Uterus (tissue), 4 donors: ENCODE data around the gene SLC66A2. TPM values are rescaled to one million over a fixed set of nuclear protein-coding genes. Genes with fewer than 3 reads are reported as not detected.

Experiments used
- DNase-seq, 2 donors: peaks; one replicate each; pipeline ENCODE4 v3.0.0-alpha.2; 2019 to 2020
- H3K27ac ChIP-seq, 2 donors: fragments of 200-600 bp; sonication (generic); 1 replicate in 1 of 2; 2 replicates in 1 of 2; pipeline ENCODE4 v1.5.1; 2016 to 2018
- H3K27me3 ChIP-seq, 2 donors: fragments of 200-600 bp; sonication (generic); one replicate each; pipeline ENCODE4 v1.5.1; 2018 to 2019; ENCODE audit warnings: control low read depth in 1 of 2
- H3K36me3 ChIP-seq, 2 donors: fragments of 200-600 bp; sonication (generic); one replicate each; pipeline ENCODE4 v1.5.1; 2019; ENCODE audit warnings: control low read depth in 1 of 2
- H3K4me1 ChIP-seq, 2 donors: fragments of 200-600 bp; sonication (generic); one replicate each; pipeline ENCODE4 v1.5.1; 2018 to 2019; ENCODE audit warnings: control low read depth in 1 of 2
- H3K4me3 ChIP-seq, 2 donors: fragments of 200-600 bp; sonication (generic); 1 replicate in 1 of 2; 2 replicates in 1 of 2; pipeline ENCODE4 v1.5.1; 2018 to 2019; ENCODE audit warnings: mild to moderate bottlenecking in 1 of 2
- H3K9me3 ChIP-seq, 2 donors: fragments of 200-600 bp; sonication (generic); one replicate each; pipeline ENCODE4 v1.5.1; 2019; ENCODE audit warnings: control low read depth in 1 of 2
- POLR2A ChIP-seq, 2 donors: fragments of 450-650 bp; IDR thresholded peaks; one replicate each; pipeline ENCODE4 v1.6.1; 2016; ENCODE audit warnings: antibody characterized with exemption in 2 of 2, mild to moderate bottlenecking in 1 of 2, moderate library complexity in 1 of 2
- intact Hi-C: fragments of 100-400 bp; cut with DNase I; formaldehyde crosslinking; loops from one replicate; pipeline ENCODE4 v1.15.1; 2023; ENCODE audit warnings: low total_unique reads
- total RNA-seq, 4 donors: library from RNA; depleted of rRNA in 3 of 4; stranded (reverse); fragments of >200 nt in 3 of 4; gene quantifications; one replicate each; pipeline versions ENCODE4 v1.1.0 to v1.2.4, GENCODE V29; 2014 to 2023
- TF ChIP-seq, protein P1 (sequence below), 4 experiments: fragments of 200-600 bp in 2 of 4; fragments of 450-650 bp in 2 of 4; sonication (generic) in 2 of 4; IDR thresholded peaks; one replicate each; pipeline ENCODE4 v1.5.1; 2016 to 2019; ENCODE audit warnings: antibody characterized with exemption in 4 of 4, mild to moderate bottlenecking in 2 of 4, moderate library complexity in 1 of 4
- donor health status: DM: yes; HTN: yes; CAD: no.

Gene SLC66A2
- total RNA-seq, 4 donors from 2014 or later, result 20.3 to 42.5 (median 32.5) TPM

DNA sequence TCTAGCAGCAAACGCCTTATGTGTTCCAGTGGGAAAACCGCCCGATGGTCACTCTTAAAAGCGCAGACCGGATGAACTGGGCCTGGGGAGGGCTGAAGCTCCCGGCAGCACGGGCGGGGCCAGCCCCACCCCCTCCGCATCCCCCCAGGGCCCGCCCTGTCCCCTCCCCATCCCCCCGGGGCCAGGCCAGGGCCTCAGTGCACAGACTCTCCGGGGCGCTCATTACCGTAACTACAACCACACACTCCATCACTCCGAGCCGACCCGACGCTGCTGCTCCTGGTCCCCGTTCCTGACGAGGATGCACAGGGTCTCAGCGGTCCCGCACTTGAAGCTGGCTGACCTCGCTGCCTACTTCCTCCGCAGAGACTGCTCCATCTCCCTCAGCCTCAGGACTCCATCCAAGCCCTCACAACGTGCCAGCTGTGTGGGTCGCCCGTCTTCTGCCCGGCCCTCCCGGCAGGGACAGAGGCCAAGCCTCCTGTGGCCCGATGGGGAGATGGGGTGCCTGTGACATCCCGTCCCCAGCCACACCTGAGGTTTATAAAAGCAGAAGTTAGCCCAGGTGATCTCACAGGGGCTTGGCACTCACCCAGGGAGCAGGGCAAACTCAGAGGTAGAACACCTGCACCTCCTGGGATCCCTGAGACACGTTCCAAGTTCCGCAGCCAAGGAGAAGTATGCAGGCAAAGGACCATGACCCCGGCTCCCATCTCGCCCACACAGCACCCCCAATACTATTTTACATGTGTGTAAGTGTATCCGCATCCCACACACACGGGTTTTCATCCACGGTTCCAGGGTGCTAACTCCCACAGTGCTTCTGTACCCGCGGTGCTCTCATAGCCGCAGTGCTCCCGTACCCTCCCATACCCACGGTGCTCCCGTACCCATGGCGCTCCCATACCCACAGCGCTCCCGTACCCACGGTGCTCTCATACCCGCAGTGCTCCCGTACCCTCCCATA is 36.0 kb downstream of the SLC66A2 start:
- no peaks in the 10 kb centered on the region for H3K4me1 ChIP-seq
- DNase-seq, result peak in 1 of 2 donors; percentile 11
- no peak overlapping the region for H3K27ac ChIP-seq
- intact Hi-C loops, result no loop called here
- H3K9me3 ChIP-seq, result no peaks in the 10 kb centered on the region
- H3K27me3 ChIP-seq, result no peaks in the 10 kb centered on the region
- TF ChIP-seq, protein P1, sequence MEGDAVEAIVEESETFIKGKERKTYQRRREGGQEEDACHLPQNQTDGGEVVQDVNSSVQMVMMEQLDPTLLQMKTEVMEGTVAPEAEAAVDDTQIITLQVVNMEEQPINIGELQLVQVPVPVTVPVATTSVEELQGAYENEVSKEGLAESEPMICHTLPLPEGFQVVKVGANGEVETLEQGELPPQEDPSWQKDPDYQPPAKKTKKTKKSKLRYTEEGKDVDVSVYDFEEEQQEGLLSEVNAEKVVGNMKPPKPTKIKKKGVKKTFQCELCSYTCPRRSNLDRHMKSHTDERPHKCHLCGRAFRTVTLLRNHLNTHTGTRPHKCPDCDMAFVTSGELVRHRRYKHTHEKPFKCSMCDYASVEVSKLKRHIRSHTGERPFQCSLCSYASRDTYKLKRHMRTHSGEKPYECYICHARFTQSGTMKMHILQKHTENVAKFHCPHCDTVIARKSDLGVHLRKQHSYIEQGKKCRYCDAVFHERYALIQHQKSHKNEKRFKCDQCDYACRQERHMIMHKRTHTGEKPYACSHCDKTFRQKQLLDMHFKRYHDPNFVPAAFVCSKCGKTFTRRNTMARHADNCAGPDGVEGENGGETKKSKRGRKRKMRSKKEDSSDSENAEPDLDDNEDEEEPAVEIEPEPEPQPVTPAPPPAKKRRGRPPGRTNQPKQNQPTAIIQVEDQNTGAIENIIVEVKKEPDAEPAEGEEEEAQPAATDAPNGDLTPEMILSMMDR (IDR thresholded peaks at IDR 0.05), result no peak
- no peak for TF ChIP-seq POLR2A (IDR thresholded peaks at IDR 0.05)
- no peak overlapping the region for H3K4me3 ChIP-seq
- H3K36me3 ChIP-seq, result no peaks in the 10 kb centered on the region

DNA sequence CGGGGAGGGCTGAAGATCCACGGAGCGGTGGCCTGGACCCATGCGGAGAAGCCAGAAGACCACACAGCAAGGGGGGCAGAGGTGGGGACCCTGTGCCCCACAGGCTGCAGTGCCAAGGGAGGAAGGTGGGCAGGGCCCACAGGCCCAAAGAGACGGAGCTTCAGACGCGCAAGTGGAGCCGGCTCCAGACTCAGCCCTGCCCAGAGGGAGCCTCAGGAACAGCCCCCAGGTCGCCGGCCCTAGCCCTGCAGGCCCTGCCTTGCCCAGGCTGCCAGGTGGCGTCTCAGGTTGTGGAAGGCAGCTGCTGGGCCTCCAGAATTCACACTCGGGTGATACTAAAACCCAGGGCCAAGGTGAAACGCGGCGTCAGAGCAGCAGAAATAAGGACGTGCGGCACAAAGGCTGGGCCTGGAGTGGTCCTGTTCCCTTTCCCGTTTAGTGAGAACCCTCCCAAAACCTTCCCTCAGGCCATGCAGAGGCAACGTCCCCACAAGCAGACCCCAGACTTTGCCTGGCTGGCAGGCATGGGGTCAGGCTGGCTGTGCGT is 36.8 kb downstream of the SLC66A2 start:
- peak in 1 of 2 donors; percentile 10 for DNase-seq
- TF ChIP-seq, protein P1 (IDR thresholded peaks at IDR 0.05), result no peak
- Histone ChIP-seq H3K36me3 (no peaks in the 10 kb centered on the region), H3K4me3 (no peak overlapping the region), H3K9me3 (no peaks in the 10 kb centered on the region), H3K4me1 (no peaks in the 10 kb centered on the region), H3K27me3 (no peaks in the 10 kb centered on the region), H3K27ac (no peak overlapping the region)
- intact Hi-C loops, result no loop called here

DNA sequence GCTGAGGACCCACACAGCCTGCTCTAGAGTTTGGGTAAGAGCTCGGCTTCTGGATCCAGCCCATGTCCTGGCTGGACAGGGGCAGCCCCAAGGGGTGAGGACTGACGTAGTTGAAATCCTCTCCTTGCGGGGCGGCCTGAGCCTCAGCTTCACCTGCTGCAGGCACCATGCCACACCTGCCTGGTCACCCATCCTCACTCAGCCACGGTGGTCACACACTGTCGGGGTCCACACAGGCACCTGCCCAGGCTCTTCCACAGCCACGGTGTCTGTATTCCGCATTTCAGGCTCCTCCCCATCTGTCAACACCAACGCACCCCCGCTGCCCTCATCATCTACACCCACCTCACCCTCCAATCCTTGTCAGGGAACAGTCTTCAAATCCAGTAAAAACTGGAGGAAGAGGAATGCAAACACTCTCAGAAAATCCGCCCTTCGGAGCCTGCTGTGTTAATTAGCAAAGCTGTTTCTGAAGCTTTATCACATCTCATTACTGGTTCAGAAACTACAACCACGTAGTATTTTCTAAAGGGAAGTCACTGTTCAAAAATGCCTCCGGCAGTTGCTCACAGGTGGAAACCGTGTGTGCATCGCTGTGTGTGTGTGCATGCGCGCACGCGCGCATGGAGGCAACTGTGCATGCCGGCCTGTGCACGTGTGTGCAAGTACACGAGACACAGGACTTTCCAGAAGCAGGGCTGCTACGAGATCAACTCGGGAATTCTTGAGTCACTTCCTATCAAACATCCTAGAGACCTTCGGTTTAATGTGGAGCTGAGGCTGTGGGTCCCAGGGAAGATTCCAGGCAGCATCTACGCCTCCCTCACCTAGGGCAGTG is 38.2 kb downstream of the SLC66A2 start:
- H3K27me3 ChIP-seq, result no peaks in the 10 kb centered on the region
- no peaks in the 10 kb centered on the region for H3K4me1 ChIP-seq
- no peaks in the 10 kb centered on the region for H3K36me3 ChIP-seq
- TF ChIP-seq POLR2A (IDR thresholded peaks at IDR 0.05), result no peak
- TF ChIP-seq, protein P1 (IDR thresholded peaks at IDR 0.05), result no peak
- intact Hi-C loops, result no loop called here
- H3K27ac ChIP-seq, result no peak overlapping the region
- no peaks in the 10 kb centered on the region for H3K9me3 ChIP-seq
- no peak for DNase-seq
- H3K4me3 ChIP-seq, result no peak overlapping the region

DNA sequence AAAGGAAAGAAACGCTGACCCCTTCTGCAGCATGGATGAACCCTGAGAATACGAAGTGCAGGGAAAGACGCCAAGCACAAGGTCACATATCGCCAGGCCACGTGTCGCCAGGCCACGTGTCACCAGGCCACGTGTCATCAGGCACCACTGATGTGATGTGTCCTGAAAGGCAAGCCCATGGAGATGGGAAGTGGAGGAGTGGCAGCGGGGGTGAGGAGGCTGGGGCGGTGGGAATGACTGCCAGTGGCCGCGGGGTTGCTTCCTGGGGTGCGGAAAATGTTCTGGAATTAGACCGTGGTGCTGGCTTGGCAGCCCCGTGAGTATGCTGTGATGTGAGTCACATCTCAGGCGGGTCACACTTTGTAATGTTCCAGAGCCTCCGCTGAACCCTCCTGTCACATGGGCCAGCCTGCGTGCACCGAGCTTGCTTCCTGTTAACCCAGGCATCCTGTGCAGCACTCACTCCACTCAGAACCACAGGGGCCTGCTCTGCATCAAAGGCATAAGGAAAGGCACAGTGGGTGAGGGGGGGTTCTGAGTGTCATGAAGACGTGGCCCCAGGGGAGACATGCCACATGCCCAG is 39.0 kb downstream of the SLC66A2 start:
- Histone ChIP-seq H3K36me3 (no peaks in the 10 kb centered on the region), H3K9me3 (no peaks in the 10 kb centered on the region), H3K27ac (no peak overlapping the region), H3K4me1 (no peaks in the 10 kb centered on the region), H3K27me3 (no peaks in the 10 kb centered on the region), H3K4me3 (no peak overlapping the region)
- intact Hi-C loops, result no loop called here
- peak in 1 of 2 donors; percentile 11 for DNase-seq
- TF ChIP-seq, protein P1 (IDR thresholded peaks at IDR 0.05), result no peak
- no peak for TF ChIP-seq POLR2A (IDR thresholded peaks at IDR 0.05)
